ENCODE data around the gene EFCAB12.

EFCAB12 gene

GRCh38 chr3:129442947-129443346, 14.5 kb upstream of the EFCAB12 start:
- no peak for DNase-seq

DNA sequence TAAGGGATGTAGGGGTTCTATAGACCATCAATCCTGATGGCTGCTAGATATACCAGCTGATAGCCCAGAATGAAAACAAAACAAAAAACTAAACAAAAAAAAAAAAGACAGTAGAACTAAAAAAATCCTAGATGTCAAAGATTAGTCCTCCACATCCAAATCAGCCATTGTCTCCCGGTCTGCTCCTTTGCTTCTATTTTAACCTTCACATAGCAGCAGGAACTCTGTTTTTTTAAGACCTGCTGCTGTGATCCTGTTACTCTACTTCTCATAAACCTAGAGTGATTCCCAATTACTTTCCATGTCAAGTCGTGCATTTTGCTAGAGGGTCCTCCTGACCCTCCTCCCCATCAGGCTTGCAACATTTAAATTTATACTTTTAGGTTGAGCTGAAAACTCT, 14.1 kb upstream of the EFCAB12 start:
- DNase-seq: no peak

DNA sequence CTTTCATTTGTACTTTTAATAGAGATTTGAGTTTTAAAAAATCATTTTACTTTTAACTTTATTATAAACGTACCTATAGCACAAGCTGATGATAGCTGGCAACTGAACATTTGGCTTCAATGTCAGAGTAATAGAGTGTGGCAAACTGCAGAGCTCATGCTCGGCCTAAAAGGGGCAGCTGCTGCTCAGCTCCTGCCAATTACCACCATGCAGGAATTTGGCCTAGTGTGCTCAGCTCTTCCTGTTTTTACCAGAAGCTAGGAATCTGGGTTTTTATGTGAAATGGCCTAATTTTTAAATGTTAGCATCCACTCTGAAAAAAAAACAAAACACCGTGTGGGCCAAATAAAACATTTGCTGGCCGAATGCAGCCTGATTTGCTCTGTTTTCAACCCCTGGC, 13.3 kb upstream of the EFCAB12 start:
- DNase-seq: no peak

- no peak for DNase-seq
Observed at GRCh38 chr3:129441215-129441614, 12.8 kb upstream of the EFCAB12 start.

DNA sequence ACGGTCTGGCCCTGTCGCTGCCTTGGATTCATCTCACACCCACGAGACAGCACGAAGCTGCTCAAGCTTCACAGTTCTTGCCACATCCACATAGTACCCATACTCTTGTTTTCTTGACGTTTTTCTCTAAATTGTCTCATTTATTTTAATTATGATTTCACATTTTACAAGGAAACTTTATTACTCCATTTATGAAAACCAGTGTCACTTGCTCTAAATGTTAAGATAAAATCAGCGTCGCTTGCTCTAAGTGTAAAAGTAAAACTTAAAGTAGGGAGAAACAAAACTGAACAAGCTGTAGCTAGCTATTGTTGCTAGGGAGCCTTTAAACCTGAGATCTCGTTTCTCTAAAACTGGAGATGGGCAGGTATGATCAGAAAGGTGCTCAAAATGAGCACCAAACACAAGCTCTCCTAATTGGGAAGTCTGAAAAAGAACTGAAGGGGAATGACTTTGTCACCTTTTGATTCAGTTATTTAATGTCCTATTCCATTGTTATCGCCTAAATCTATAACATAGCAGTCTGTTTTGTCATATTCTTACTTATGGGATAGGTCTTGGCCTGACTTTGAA, 12.3 kb upstream of the EFCAB12 start:
- no peak for DNase-seq

- peak; percentile 99 for DNase-seq
Observed at GRCh38 chr3:129439817-129440617, 11.6 kb upstream of the EFCAB12 start, which contains the start of the genes IFT122 and MBD4. IFT122 (plus strand) TSS chr3:129440224; CDS start chr3:129440331, 107 bp downstream. MBD4 (minus strand) TSS chr3:129439948; CDS start chr3:129439833, 115 bp downstream.

DNA sequence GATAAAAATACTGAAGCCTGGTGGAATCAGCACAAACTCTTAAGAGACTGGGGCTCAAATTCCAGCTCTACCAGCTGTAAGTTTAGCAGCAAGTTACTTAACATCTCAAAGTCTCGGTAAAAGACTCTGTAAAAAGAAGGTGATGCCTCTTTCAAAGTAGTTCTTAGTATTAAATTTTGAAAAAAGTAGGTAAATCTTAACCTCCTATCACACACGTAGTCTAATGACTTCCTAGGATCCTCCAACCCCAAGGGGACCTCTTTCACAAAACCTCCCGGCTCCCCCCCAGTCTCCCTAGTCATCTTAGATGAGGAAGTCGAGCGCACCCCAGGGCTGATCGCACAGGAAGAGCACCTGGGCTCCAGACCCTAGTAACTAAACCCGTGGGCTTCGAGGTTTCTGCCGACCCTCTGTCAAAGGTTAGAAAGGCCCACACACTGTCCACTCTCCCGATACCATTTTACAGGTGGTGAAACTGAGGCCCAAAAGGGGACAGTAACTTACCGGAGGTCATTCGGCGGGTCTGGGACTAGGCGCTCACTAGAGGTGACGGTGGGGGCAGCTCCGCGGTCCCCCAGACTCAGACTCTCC, 10.9 kb upstream of the EFCAB12 start:
- DNase-seq: no peak

DNA sequence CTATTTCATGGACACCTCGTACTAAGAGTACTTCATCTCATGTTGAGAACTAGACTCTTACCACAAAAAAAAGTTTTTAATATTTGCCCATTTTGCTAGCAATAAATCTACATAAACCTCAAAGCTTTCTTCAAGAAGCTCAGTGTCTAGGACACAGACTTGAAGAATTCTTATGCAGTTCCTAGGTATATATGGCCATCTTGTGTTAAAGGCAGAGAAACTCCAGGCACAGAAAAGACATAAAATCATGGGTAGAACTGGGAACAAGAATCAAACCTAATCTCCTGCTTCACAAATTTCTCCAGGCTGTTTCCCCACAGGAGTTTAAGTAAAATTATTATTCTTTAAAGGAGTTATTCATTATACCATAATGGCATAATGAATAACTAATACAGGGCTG, 6.9 kb upstream of the EFCAB12 start:
- no peak for DNase-seq

GRCh38 chr3:129434140-129434539, 5.7 kb upstream of the EFCAB12 start:
- DNase-seq: no peak

DNA sequence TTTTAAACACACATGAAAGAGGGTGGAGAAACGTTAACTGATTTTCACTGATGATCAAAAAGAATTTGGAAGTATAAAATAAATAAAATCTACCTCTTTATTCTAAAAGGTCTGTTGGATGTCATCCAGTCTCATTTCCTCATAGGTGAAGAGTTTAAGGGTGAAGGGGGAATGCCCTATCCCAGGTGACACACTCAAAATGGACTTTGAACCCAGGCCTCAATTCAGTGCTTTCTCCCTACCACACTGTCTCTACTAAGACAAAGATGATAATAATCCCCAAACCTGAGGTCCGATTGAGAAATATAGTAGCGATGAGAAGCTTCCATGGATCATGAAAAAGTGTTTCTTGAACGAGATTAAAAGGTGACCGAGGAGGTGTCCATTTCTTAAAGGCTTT, 5.1 kb upstream of the EFCAB12 start:
- DNase-seq: no peak

GRCh38 chr3:129432671-129433070, 4.2 kb upstream of the EFCAB12 start:
- no peak for DNase-seq

GRCh38 chr3:129432036-129432435, 3.6 kb upstream of the EFCAB12 start:
- no peak for DNase-seq

- DNase-seq: no peak
Observed at GRCh38 chr3:129429602-129430001, 1.2 kb upstream of the EFCAB12 start.

GRCh38 chr3:129429080-129429451, 630 bp upstream of the EFCAB12 start:
- DNase-seq: peak; percentile 43

DNA sequence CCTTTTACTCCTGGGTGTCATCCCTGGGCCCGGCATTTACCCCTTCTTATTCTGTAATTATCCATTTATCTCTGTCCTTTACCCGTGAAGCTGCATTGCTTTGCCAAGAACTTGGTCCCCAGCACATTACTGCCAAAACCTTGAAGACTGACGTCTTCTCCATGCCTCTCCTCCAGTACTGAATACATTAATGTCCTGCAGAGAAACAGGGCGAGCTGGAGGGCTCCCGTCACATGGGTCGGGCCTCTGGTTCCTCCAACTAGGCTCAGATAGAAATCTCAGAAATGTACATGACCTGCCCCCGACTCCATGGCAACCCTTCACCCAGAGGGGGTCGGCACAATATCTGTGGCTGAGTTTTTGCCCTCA, 445 bp downstream of the EFCAB12 start:
- no peak for DNase-seq

DNA sequence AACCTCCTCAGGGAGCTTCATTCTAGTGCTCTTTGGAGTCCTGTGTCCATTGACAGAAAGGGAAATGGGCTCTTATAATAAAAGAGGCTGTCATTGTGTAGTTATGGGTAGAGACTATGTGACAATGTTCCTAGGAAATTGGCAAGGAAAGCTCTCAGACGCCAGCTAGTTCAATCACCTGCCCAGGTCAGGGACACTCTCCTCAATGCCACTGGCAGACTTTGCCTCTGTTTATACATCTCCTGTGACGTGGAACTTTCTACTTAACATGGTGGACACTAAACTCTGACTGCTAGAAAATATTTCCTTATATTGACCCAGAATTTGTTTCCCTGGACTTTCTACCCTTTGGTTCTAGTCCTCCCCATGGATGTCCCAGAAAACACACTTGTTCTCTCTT, 2.8 kb downstream of the EFCAB12 start:
- DNase-seq: no peak

GRCh38 chr3:129425213-129425612, 3.2 kb downstream of the EFCAB12 start:
- no peak for DNase-seq

DNA sequence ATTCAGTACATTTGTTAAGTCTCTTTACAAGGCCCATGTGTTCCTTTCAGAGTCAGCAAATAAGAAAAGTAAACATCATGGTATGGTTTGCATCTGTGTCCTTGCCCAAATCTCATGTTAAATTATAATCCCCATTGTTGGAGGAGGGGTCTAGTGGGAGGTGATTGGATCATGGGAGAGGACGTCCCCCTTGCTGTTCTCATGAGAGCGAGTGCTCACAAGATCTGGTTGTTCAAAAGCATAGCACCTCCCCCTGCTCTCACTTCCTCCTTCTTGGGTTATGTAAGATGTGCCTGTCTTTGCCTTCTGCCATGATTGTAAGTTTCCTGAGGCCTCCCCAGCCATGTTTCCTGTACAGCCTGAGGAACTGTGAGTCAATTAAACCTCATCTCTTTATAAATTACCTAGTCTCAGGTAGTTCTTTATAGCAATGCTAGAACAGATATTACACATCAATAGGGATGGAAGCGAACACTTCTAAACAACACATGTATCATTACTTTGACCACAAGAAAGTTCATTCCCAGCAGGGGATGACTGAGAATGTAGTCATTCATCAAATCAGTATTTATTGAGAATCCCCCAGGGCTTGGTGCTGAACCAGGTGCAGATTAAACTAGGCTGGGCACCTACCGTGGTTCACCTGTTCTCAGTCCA, 4.1 kb downstream of the EFCAB12 start:
- no peak for DNase-seq

GRCh38 chr3:129422897-129423296, 5.5 kb downstream of the EFCAB12 start:
- no peak for DNase-seq

DNA sequence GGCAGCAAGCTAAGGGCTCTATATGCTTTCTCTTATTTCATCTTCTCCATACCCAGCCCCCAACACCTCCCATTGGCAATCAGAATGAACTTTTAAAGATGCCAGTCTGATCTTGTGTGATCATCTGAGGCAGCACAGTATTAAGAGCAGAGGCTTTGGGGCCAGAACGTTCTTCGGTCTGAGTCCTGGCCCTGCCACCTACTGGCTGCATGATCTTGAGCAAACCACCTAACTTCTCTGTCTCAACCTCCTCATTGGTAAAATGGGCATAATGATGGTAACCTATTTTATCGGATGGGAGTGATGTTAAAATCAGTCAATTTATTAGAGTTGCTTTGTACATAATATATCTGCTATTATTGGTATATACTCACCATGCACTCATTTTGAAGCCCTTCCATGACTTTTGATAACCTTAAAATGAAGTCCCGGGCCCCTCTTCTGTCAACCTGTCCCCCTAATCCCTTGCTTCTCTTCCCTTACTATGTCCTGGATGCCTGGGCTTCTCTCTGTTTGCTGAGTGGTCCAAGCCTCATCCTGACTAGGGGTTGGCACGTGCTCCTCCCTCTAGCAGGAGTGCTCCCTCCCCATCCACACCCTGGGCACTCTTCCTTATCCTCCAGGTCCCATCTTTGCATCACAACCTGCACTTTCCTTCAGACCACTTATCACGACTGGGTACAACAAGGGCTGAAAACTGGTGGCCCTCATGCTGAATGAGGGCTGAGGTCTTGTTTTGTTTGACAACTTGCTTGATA, 6.3 kb downstream of the EFCAB12 start:
- no peak for DNase-seq

DNA sequence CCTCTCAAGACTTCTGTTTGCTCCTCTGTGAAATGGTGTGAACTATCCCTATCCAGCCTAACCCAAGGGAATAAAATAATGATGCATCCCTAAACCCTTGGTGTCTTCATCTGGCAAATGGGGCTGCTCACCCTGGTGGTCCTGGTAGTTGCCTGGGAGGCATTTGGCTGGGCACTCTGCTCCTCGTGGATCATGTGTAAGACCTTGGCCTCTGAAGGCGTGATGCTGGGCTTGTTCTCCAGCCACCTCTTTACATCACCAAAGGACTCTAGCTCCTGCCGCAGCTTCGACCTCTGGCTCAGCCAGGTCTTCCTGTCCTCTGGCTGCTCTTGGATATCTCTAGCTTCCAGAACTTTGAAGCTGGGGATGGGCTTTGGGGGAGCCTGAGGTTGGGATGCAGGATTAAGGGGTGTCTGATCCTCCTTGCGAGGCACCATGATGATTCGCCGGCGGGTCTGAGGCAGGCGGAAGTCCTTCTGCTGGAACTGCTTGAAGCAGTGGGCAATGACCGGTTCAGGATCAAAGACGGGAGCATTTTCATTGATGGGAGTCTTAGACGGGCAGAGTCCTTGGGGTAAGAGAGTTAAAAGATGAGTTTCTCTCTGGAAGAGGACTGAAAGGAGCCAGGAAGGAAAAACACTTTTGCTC, 7.1 kb downstream of the EFCAB12 start:
- DNase-seq: no peak

DNA sequence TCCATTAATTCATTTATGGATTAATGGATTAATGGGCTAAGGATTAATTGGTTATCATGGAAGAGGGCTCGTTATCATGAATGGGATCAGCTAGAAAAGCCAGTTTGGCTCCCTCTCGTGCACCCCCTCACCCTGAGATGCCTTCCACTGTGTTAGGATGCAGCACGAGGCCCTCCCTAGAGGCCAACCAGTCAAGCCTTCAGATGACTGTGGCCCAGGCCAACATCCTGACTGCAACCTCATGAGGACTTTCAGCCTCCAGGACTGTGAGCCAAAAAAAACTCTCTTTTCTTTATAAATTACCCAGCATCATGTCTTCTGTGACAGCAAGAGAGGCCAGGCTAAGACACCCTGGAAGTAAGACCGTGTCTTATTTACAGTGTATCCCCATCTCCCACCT, 9.0 kb downstream of the EFCAB12 start:
- DNase-seq: no peak

Measured in DMS153 (cell line).